SK-N-MC (cell line): ENCODE measurements around the gene NT5DC1.

Source experiments
- EZH2 ChIP-seq: fragments of 200-600 bp; sonication (generic); IDR thresholded peaks from one replicate; pipeline ENCODE4 v1.6.1; 2017; ENCODE audit warnings: antibody characterized with exemption
- FOXP2 ChIP-seq: optimal IDR thresholded peaks from 2 replicates; pipeline ENCODE3; 2011; ENCODE audit warnings: mild to moderate bottlenecking, moderate library complexity; ENCODE audit not compliant: insufficient read depth; ENCODE audit errors: extremely low read length, control extremely low read depth
- POLR2AphosphoS5 ChIP-seq: IDR thresholded peaks from 2 replicates; pipeline ENCODE4 v1.6.1; 2012; ENCODE audit warnings: mild to moderate bottlenecking, low read depth, low read length, borderline replicate concordance

DNA sequence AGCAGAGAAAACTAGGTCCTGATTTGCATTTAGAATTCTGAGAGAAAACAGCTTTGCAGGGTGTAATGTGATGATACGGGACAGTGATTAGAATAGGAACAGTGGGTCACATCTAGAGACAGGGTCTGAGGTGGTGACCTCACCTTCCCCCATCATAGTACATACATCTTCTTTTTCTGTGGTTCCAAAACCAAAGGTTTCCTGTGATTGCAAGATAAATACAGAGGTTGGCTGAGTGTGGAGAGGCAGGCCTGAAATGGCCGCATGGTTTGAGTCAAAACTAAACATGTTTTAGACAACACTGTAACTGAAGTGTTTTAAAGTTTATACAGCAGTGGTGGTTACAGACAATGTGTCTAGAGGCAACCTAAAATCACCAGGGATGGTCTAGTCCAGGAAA, 10.4 kb upstream of the NT5DC1 start:
- TF ChIP-seq POLR2AphosphoS5, result no peak
- TF ChIP-seq EZH2, result no peak
- no peak for TF ChIP-seq FOXP2
